Measurements from ENCODE around the gene CRKL.

Gene CRKL

GRCh38 chr22:20948450-20948849 lies 31.2 kb downstream of the CRKL start:
- Histone ChIP-seq H3K9me3 (no peaks in the 10 kb centered on the region), H3K36me3 (peaks cover 52% of the 10 kb centered on the region), H3K27me3 (no peaks in the 10 kb centered on the region), H3K4me1 (ENCODE audit: control insufficient read depth in 1 of 2, insufficient read depth in 1 of 2, low read depth in 1 of 2, low read length in 1 of 2) (no peaks in the 10 kb centered on the region), H3K4me3 (ENCODE audit: low read depth in 1 of 2, low read length in 1 of 2) (no peak overlapping the region), H3K27ac (no peak overlapping the region)
- no peak for TF ChIP-seq CTCF (IDR thresholded peaks at IDR 0.05)

DNA sequence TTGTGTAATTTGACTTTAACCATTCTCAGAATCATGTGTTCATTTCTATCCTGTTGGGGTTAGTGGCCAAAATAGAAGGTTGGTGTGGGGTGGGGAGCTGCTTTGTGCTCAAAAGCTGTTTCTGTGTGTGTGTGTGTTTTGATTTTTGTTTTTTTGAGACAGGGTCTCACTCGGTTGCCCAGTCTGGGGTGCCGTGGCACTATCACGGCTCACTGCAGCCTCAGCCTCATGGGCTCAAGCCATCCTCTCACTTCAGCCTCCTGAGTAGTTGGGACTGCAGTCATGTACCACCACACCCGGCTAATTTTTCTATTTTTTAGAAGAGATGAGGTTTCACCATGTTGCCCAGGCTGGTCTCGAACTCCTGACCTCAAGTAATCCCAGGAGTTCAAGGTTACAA lies 31.8 kb downstream of the CRKL start:
- no peaks in the 10 kb centered on the region for H3K9me3 ChIP-seq
- TF ChIP-seq CTCF (IDR thresholded peaks at IDR 0.05) = no peak
- no peak overlapping the region for H3K4me3 ChIP-seq (ENCODE audit: low read depth in 1 of 2, low read length in 1 of 2)
- no peaks in the 10 kb centered on the region for H3K27me3 ChIP-seq
- no peak overlapping the region for H3K27ac ChIP-seq
- H3K36me3 ChIP-seq = peaks cover 57% of the 10 kb centered on the region
- no peaks in the 10 kb centered on the region for H3K4me1 ChIP-seq (ENCODE audit: control insufficient read depth in 1 of 2, insufficient read depth in 1 of 2, low read depth in 1 of 2, low read length in 1 of 2)

DNA sequence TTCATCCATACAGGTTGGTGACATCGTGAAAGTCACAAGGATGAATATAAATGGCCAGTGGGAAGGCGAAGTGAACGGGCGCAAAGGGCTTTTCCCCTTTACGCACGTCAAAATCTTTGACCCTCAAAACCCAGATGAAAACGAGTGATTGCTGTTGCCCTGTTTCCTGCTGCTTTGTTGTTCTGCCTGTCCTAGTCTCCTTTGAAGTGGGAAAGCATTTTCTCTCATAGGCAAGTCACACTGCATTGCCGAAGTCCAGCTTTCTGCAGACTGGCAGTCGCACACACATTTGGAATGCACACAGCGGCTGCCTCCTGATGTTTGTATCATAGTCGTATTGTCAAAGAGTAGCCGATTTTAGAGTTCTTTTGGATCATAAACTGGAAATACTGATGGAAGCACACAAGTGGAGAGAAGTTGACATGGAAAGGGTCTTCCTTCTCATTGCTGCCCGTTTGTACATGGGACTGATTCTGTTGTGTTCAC lies 32.5 kb downstream of the CRKL start:
- no peaks in the 10 kb centered on the region for H3K9me3 ChIP-seq
- H3K27me3 ChIP-seq = no peaks in the 10 kb centered on the region
- peaks cover 58% of the 10 kb centered on the region for H3K36me3 ChIP-seq
- H3K27ac ChIP-seq = no peak overlapping the region
- no peak for TF ChIP-seq CTCF (IDR thresholded peaks at IDR 0.05)
- no peak overlapping the region for H3K4me3 ChIP-seq (ENCODE audit: low read depth in 1 of 2, low read length in 1 of 2)
- no peaks in the 10 kb centered on the region for H3K4me1 ChIP-seq (ENCODE audit: control insufficient read depth in 1 of 2, insufficient read depth in 1 of 2, low read depth in 1 of 2, low read length in 1 of 2)

- TF ChIP-seq CTCF (IDR thresholded peaks at IDR 0.05) = no peak
- no peaks in the 10 kb centered on the region for H3K4me1 ChIP-seq (ENCODE audit: control insufficient read depth in 1 of 2, insufficient read depth in 1 of 2, low read depth in 1 of 2, low read length in 1 of 2)
- peaks cover 58% of the 10 kb centered on the region for H3K36me3 ChIP-seq
- H3K27ac ChIP-seq = no peak overlapping the region
- no peak overlapping the region for H3K4me3 ChIP-seq (ENCODE audit: low read depth in 1 of 2, low read length in 1 of 2)
- no peaks in the 10 kb centered on the region for H3K9me3 ChIP-seq
- peaks cover under 1% of the 10 kb centered on the region for H3K27me3 ChIP-seq
Measured at GRCh38 chr22:20951151-20951931, 34.1 kb downstream of the CRKL start.

DNA sequence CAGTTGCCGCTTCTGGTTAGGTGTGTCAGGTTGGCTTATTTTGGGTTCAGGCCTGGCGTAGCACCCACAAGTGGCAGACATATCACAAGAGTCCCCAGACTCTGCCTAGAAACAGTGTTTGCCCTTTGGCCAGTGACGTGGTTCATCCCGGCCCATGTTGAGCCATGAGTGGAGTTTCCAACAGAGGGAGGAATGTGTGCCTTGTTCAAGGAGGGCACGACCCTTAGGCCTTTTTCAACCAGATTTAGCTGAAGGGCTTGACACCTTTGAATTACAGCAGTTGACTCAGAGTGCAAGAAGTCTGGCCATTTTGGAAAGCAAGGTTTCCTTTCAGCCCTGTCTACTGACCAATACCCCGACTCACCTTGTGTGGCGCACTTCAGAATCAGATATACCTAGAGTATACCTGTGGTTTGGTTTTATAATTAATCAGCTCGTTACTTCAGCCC lies 34.7 kb downstream of the CRKL start:
- H3K27me3 ChIP-seq = peaks cover 6% of the 10 kb centered on the region
- H3K9me3 ChIP-seq = no peaks in the 10 kb centered on the region
- no peak overlapping the region for H3K27ac ChIP-seq
- peaks cover 2 to 4% of the 10 kb centered on the region in 2 experiments for H3K4me1 ChIP-seq (ENCODE audit: control insufficient read depth in 1 of 2, insufficient read depth in 1 of 2, low read depth in 1 of 2, low read length in 1 of 2)
- peaks cover 58% of the 10 kb centered on the region for H3K36me3 ChIP-seq
- TF ChIP-seq CTCF (IDR thresholded peaks at IDR 0.05) = no peak
- H3K4me3 ChIP-seq (ENCODE audit: low read depth in 1 of 2, low read length in 1 of 2) = no peak overlapping the region

Measured in neutrophil (primary cell).